ENCODE measurements around the gene GUCY1A1. TPM values are rescaled to one million over a fixed set of nuclear protein-coding genes. Genes with fewer than 3 reads are reported as not detected.

GUCY1A1 gene
- total RNA-seq, 1 donor from 2014 or later = 1.0 TPM

DNA sequence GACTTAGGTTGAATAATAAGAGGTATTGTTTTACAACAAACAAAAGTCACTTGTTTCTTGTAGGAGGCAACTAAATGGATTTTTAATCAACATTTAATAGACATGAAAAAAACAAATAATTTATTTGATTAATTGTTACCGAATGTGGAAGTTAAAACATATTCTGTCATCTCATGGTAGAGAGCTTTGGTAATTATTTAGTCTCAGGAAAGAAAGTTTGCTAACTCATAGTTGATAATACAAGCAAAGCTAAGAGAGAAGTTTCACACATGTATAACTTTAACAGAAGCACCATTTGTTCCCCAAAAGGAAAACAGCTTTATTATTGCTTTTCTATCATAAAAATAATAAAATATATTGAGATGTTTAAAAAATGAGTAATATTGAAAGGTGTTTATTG, 44.9 kb downstream of the GUCY1A1 start:
- peaks cover 3% of the 10 kb centered on the region for H3K27me3 Mint-ChIP-seq (ENCODE audit: low read depth, unreplicated experiment)
- peaks cover 1% of the 10 kb centered on the region for H3K4me1 Mint-ChIP-seq (ENCODE audit: low read depth, unreplicated experiment)
- no peaks in the 10 kb centered on the region for H3K36me3 Mint-ChIP-seq (ENCODE audit: low read depth, unreplicated experiment)
- Histone ChIP-seq H3K9me3 (ENCODE audit: insufficient read depth, low read depth, low read length) (no peaks in the 10 kb centered on the region), H2AFZ (ENCODE audit: low read depth, low read length) (no peak overlapping the region), H3K27me3 (ENCODE audit: insufficient read depth, low read length) (no peaks in the 10 kb centered on the region), H3K4me2 (ENCODE audit: low read length) (no peak overlapping the region), H3K27ac (ENCODE audit: low read depth, low read length) (no peak overlapping the region), H3K4me3 (ENCODE audit: insufficient read depth, low read depth, low read length) (no peak overlapping the region), H4K20me1 (ENCODE audit: insufficient read depth, low read length) (no peaks in the 10 kb centered on the region), H3K36me3 (ENCODE audit: insufficient read depth, low read length) (no peaks in the 10 kb centered on the region), H3K9ac (ENCODE audit: low read length) (no peak overlapping the region), H3K79me2 (ENCODE audit: insufficient read depth, low read length) (no peaks in the 10 kb centered on the region), H3K4me1 (ENCODE audit: insufficient read depth, low read length) (no peaks in the 10 kb centered on the region)
- FAIRE-seq (no peak), DNase-seq (ENCODE audit: low read depth) (no peak)
- no peak for TF ChIP-seq EZH2 (IDR thresholded peaks at IDR 0.05; ENCODE audit: insufficient read depth, low read length)
- TF ChIP-seq, protein P1, sequence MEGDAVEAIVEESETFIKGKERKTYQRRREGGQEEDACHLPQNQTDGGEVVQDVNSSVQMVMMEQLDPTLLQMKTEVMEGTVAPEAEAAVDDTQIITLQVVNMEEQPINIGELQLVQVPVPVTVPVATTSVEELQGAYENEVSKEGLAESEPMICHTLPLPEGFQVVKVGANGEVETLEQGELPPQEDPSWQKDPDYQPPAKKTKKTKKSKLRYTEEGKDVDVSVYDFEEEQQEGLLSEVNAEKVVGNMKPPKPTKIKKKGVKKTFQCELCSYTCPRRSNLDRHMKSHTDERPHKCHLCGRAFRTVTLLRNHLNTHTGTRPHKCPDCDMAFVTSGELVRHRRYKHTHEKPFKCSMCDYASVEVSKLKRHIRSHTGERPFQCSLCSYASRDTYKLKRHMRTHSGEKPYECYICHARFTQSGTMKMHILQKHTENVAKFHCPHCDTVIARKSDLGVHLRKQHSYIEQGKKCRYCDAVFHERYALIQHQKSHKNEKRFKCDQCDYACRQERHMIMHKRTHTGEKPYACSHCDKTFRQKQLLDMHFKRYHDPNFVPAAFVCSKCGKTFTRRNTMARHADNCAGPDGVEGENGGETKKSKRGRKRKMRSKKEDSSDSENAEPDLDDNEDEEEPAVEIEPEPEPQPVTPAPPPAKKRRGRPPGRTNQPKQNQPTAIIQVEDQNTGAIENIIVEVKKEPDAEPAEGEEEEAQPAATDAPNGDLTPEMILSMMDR (IDR thresholded peaks at IDR 0.05; ENCODE audit: insufficient read depth, low read depth, low read length) = no peak
- no peak overlapping the region for H3K4me3 Mint-ChIP-seq (ENCODE audit: unreplicated experiment)
- H3K27ac Mint-ChIP-seq (ENCODE audit: unreplicated experiment) = no peak overlapping the region
- no peaks in the 10 kb centered on the region for H3K9me3 Mint-ChIP-seq (ENCODE audit: unreplicated experiment)

DNA sequence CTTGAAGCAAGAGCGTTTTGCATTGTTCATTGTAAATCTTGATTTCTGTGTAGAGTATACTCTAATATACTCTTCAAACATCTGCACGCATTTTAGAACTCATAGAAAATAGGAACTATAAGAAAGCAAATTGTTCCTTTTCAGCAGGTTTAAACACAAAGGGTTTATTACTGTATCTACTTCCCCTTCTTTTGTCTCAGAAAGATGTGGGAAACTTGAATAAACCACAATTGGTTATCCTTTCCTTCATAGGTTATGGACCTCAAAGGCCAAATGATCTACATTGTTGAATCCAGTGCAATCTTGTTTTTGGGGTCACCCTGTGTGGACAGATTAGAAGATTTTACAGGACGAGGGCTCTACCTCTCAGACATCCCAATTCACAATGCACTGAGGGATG, 46.2 kb downstream of the GUCY1A1 start:
- Histone ChIP-seq H3K4me1 (ENCODE audit: insufficient read depth, low read length) (no peaks in the 10 kb centered on the region), H3K9me3 (ENCODE audit: insufficient read depth, low read depth, low read length) (no peaks in the 10 kb centered on the region), H3K4me2 (ENCODE audit: low read length) (no peak overlapping the region), H3K9ac (ENCODE audit: low read length) (no peak overlapping the region), H3K4me3 (ENCODE audit: insufficient read depth, low read depth, low read length) (no peak overlapping the region), H3K79me2 (ENCODE audit: insufficient read depth, low read length) (no peaks in the 10 kb centered on the region), H3K27me3 (ENCODE audit: insufficient read depth, low read length) (no peaks in the 10 kb centered on the region), H2AFZ (ENCODE audit: low read depth, low read length) (no peak overlapping the region), H3K27ac (ENCODE audit: low read depth, low read length) (no peak overlapping the region), H4K20me1 (ENCODE audit: insufficient read depth, low read length) (no peaks in the 10 kb centered on the region), H3K36me3 (ENCODE audit: insufficient read depth, low read length) (no peaks in the 10 kb centered on the region)
- H3K36me3 Mint-ChIP-seq (ENCODE audit: low read depth, unreplicated experiment) = no peaks in the 10 kb centered on the region
- TF ChIP-seq, protein P1 (IDR thresholded peaks at IDR 0.05; ENCODE audit: insufficient read depth, low read depth, low read length) = no peak
- TF ChIP-seq EZH2 (IDR thresholded peaks at IDR 0.05; ENCODE audit: insufficient read depth, low read length) = no peak
- no peak for FAIRE-seq
- no peaks in the 10 kb centered on the region for H3K4me1 Mint-ChIP-seq (ENCODE audit: low read depth, unreplicated experiment)
- H3K4me3 Mint-ChIP-seq (ENCODE audit: unreplicated experiment) = no peak overlapping the region
- no peak for DNase-seq (ENCODE audit: low read depth)
- H3K27me3 Mint-ChIP-seq (ENCODE audit: low read depth, unreplicated experiment) = peaks cover 3% of the 10 kb centered on the region
- H3K27ac Mint-ChIP-seq (ENCODE audit: unreplicated experiment) = no peak overlapping the region
- no peaks in the 10 kb centered on the region for H3K9me3 Mint-ChIP-seq (ENCODE audit: unreplicated experiment)

DNA sequence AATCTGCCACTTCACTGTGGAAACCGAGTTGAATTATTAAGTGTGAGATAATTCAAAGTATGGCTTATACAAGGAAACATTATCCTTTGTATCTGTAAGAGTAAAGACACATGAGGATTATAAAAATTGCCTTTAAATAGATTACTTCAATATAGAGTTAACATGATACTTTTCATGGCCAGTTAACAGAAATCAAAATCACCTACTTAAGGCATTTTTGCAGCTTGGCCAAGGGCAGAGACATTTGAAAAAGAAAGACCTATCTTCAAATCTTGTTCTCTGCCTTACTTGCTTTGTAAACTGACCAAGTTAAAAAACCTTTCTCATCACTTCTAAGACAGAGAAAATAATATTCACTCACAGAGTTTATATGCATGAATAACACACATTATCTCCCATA, 47.3 kb downstream of the GUCY1A1 start:
- TF ChIP-seq EZH2 (IDR thresholded peaks at IDR 0.05; ENCODE audit: insufficient read depth, low read length) = no peak
- TF ChIP-seq, protein P1 (IDR thresholded peaks at IDR 0.05; ENCODE audit: insufficient read depth, low read depth, low read length) = no peak
- no peak overlapping the region for H2AFZ ChIP-seq (ENCODE audit: low read depth, low read length)
- H3K4me1 ChIP-seq (ENCODE audit: insufficient read depth, low read length) = no peaks in the 10 kb centered on the region
- H3K4me3 ChIP-seq (ENCODE audit: insufficient read depth, low read depth, low read length) = no peak overlapping the region
- no peak overlapping the region for H3K9ac ChIP-seq (ENCODE audit: low read length)
- no peaks in the 10 kb centered on the region for H3K36me3 ChIP-seq (ENCODE audit: insufficient read depth, low read length)
- H3K4me2 ChIP-seq (ENCODE audit: low read length) = no peak overlapping the region
- no peak overlapping the region for H3K27ac ChIP-seq (ENCODE audit: low read depth, low read length)
- H3K27me3 Mint-ChIP-seq (ENCODE audit: low read depth, unreplicated experiment) = peaks cover 3% of the 10 kb centered on the region
- H3K4me3 Mint-ChIP-seq (ENCODE audit: unreplicated experiment) = no peak overlapping the region
- no peak overlapping the region for H3K27ac Mint-ChIP-seq (ENCODE audit: unreplicated experiment)
- no peaks in the 10 kb centered on the region for H3K27me3 ChIP-seq (ENCODE audit: insufficient read depth, low read length)
- no peaks in the 10 kb centered on the region for H3K9me3 Mint-ChIP-seq (ENCODE audit: unreplicated experiment)
- no peak for DNase-seq (ENCODE audit: low read depth)
- FAIRE-seq = no peak
- H3K4me1 Mint-ChIP-seq (ENCODE audit: low read depth, unreplicated experiment) = no peaks in the 10 kb centered on the region
- H3K36me3 Mint-ChIP-seq (ENCODE audit: low read depth, unreplicated experiment) = no peaks in the 10 kb centered on the region
- H3K79me2 ChIP-seq (ENCODE audit: insufficient read depth, low read length) = no peaks in the 10 kb centered on the region
- H4K20me1 ChIP-seq (ENCODE audit: insufficient read depth, low read length) = no peaks in the 10 kb centered on the region
- H3K9me3 ChIP-seq (ENCODE audit: insufficient read depth, low read depth, low read length) = no peaks in the 10 kb centered on the region
